GM19397 (cell line): Measurements from ENCODE around the gene SPATA21.

Experiments used
- ATAC-seq: cut with Tn5 transposase; IDR thresholded peaks from one replicate; pipeline ENCODE4 v1.9.1; 2021; ENCODE audit warnings: mild to moderate bottlenecking, moderate library complexity; ENCODE audit not compliant: unreplicated experiment

SPATA21 gene

GRCh38 chr1:16451841-16452528 lies 14.8 kb upstream of the SPATA21 start:
- no peak for ATAC-seq

GRCh38 chr1:16450863-16451481 lies 13.7 kb upstream of the SPATA21 start:
- no peak for ATAC-seq

- no peak for ATAC-seq
These were observed 12.4 kb upstream of the SPATA21 start for GRCh38 chr1:16449666-16450065.

GRCh38 chr1:16449065-16449464 lies 11.8 kb upstream of the SPATA21 start:
- no peak for ATAC-seq

GRCh38 chr1:16447641-16448040 lies 10.4 kb upstream of the SPATA21 start:
- no peak for ATAC-seq

- ATAC-seq: no peak
These were observed 8.9 kb upstream of the SPATA21 start for GRCh38 chr1:16446116-16446515.

GRCh38 chr1:16445052-16445451 lies 7.8 kb upstream of the SPATA21 start:
- no peak for ATAC-seq

GRCh38 chr1:16443975-16444770 lies 6.9 kb upstream of the SPATA21 start:
- no peak for ATAC-seq

- ATAC-seq: no peak
These were observed 5.7 kb upstream of the SPATA21 start for GRCh38 chr1:16442941-16443340.

GRCh38 chr1:16442265-16442664 lies 5.0 kb upstream of the SPATA21 start:
- ATAC-seq: no peak

GRCh38 chr1:16441282-16441665 lies 4.0 kb upstream of the SPATA21 start:
- ATAC-seq: peak; percentile 22

GRCh38 chr1:16440470-16441281 lies 3.5 kb upstream of the SPATA21 start, which contains the start of gene NECAP2:
NECAP2 (plus strand) TSS chr1:16440724; CDS start chr1:16440762, 38 bp downstream.
- ATAC-seq: peak; percentile 76

- ATAC-seq: no peak
These were observed 2.9 kb upstream of the SPATA21 start for GRCh38 chr1:16440131-16440469.

- no peak for ATAC-seq
These were observed 1.7 kb upstream of the SPATA21 start for GRCh38 chr1:16438924-16439323.

- no peak for ATAC-seq
These were observed 1.3 kb upstream of the SPATA21 start for GRCh38 chr1:16438516-16438915.

GRCh38 chr1:16434501-16434900 lies 2.7 kb downstream of the SPATA21 start:
- no peak for ATAC-seq

- no peak for ATAC-seq
These were observed 3.2 kb downstream of the SPATA21 start for GRCh38 chr1:16434007-16434406.

GRCh38 chr1:16433030-16433429 lies 4.2 kb downstream of the SPATA21 start:
- ATAC-seq: no peak

GRCh38 chr1:16430606-16431005 lies 6.6 kb downstream of the SPATA21 start:
- no peak for ATAC-seq

- ATAC-seq: no peak
These were observed 11.8 kb downstream of the SPATA21 start for GRCh38 chr1:16425125-16426025.
